Naive thymus-derived CD4-positive, alpha-beta T cell (primary cell): Measurements from ENCODE around the gene DIPK1A. TPM values are rescaled to one million over a fixed set of nuclear protein-coding genes. Genes with fewer than 3 reads are reported as not detected.

ENCODE experiments used
- ATAC-seq: fragments of 150-1000 bp; cut with Tn5 transposase; 2 replicates; pipeline ENCODE4 v1.10.0; 2021; ENCODE audit warnings: mild to moderate bottlenecking, moderate library complexity
- CTCF ChIA-PET: fragments of 350-600 bp; sonication (Branson Sonifier 250); formaldehyde crosslinking; loops from one replicate; lab custom pipeline; 2021; ENCODE audit warnings: antibody characterized with exemption; lab: Charles Lee
- POLR2A ChIA-PET: fragments of 350-600 bp; sonication (Branson Sonifier 250); formaldehyde crosslinking; loops from one replicate; lab custom pipeline; 2021; ENCODE audit warnings: antibody characterized with exemption, inconsistent platforms; lab: Charles Lee
- DNase-seq, 9 donors: peaks; one replicate each; pipeline versions ENCODE4 v3.0.0 to v3.0.0-alpha.2; 2020 to 2022; ENCODE audit warnings: mixed read lengths in 1 of 9
- H3K27ac ChIP-seq: one replicate; pipeline ENCODE4 v1.7.0; 2013; ENCODE audit warnings: mild to moderate bottlenecking, low read depth, low read length, moderate library complexity
- H3K27me3 ChIP-seq, 2 donors: one replicate each; pipeline ENCODE4 v1.7.0; 2013; ENCODE audit warnings: low read length in 2 of 2, mild to moderate bottlenecking in 2 of 2, moderate library complexity in 2 of 2; ENCODE audit not compliant: control insufficient read depth in 2 of 2, insufficient read depth in 2 of 2
- H3K36me3 ChIP-seq, 3 experiments: 1 replicate in 2 of 3; 2 replicates in 1 of 3; pipeline ENCODE4 v1.7.0; 2013; ENCODE audit warnings: low read length in 3 of 3, mild to moderate bottlenecking in 3 of 3, moderate library complexity in 1 of 3; ENCODE audit not compliant: insufficient read depth in 3 of 3, control insufficient read depth in 2 of 3
- H3K4me1 ChIP-seq, 2 donors: one replicate each; pipeline ENCODE4 v1.7.0; 2013; ENCODE audit warnings: low read length in 2 of 2, mild to moderate bottlenecking in 2 of 2, moderate library complexity in 1 of 2; ENCODE audit not compliant: control insufficient read depth in 2 of 2, insufficient read depth in 2 of 2
- H3K4me3 ChIP-seq: 2 replicates; pipeline ENCODE4 v1.7.0; 2013; ENCODE audit warnings: mild to moderate bottlenecking, low read length
- H3K9me3 ChIP-seq, 3 experiments: 1 replicate in 2 of 3; 2 replicates in 1 of 3; pipeline ENCODE4 v1.7.0; 2013; ENCODE audit warnings: low read length in 3 of 3; ENCODE audit not compliant: control insufficient read depth in 2 of 3
- H3K27ac Mint-ChIP-seq, 9 donors: one replicate each; pipeline ENCODE4 v1.8.0; 2020 to 2022; ENCODE audit warnings: mixed read lengths in 9 of 9, mild to moderate bottlenecking in 8 of 9, moderate library complexity in 5 of 9, inconsistent platforms in 2 of 9
- H3K27me3 Mint-ChIP-seq, 5 donors: one replicate each; pipeline ENCODE4 v1.8.0; 2021 to 2022; ENCODE audit warnings: mixed read lengths in 5 of 5, mild to moderate bottlenecking in 1 of 5
- H3K36me3 Mint-ChIP-seq, 5 donors: one replicate each; pipeline ENCODE4 v1.8.0; 2020 to 2022; ENCODE audit warnings: mixed read lengths in 5 of 5, mild to moderate bottlenecking in 3 of 5, inconsistent platforms in 1 of 5
- H3K4me1 Mint-ChIP-seq, 7 donors: one replicate each; pipeline ENCODE4 v1.8.0; 2020 to 2022; ENCODE audit warnings: mixed read lengths in 7 of 7, mild to moderate bottlenecking in 3 of 7, inconsistent platforms in 1 of 7
- H3K4me3 Mint-ChIP-seq, 10 donors: one replicate each; pipeline ENCODE4 v1.8.0; 2020 to 2022; ENCODE audit warnings: mild to moderate bottlenecking in 10 of 10, mixed read lengths in 10 of 10, moderate library complexity in 6 of 10, inconsistent platforms in 2 of 10
- H3K9me3 Mint-ChIP-seq, 11 donors: one replicate each; pipeline ENCODE4 v1.8.0; 2020 to 2022; ENCODE audit warnings: mixed read lengths in 11 of 11, mild to moderate bottlenecking in 4 of 11, inconsistent platforms in 1 of 11, moderate library complexity in 1 of 11
- intact Hi-C, 2 donors: fragments of 100-400 bp; cut with micrococcal nuclease; formaldehyde crosslinking; loops; one replicate each; pipeline ENCODE4 v1.15.1; 2023
- polyA plus RNA-seq, 2 donors: library from polyadenylated mRNA; unstranded; fragments of 300-500 nt; fragmentation: Illumina TruSeq; gene quantifications; one replicate each; pipeline ENCODE4 v1.2.3, GENCODE V29; 2021
- total RNA-seq, 6 experiments: library from RNA in 5 of 6; stranded (reverse) in 5 of 6; gene quantifications; 1 replicate in 5 of 6; 2 replicates in 1 of 6; pipeline ENCODE4 v1.2.3 and lab custom pipeline; 2021 to 2026

DIPK1A gene
- 10 to 100 TPM in 4 of 5 experiments, 1 to 10 TPM in 1; 9.9 to 15.8 (median 14.9) TPM for total RNA-seq
- 10 to 100 TPM; 17.3 to 21.9 TPM for polyA plus RNA-seq
- 7.9 reads per million, percentile 32 among the genes with 10 or more reads in this experiment for total RNA-seq (lab: John Stamatoyannopoulos, UW)

- Histone ChIP-seq H3K27ac (peak within 1 kb of the TSS; percentile 100), H3K27me3 (no peaks in the 10 kb centered on the region), H3K4me1 (peaks cover 47 to 52% of the 10 kb centered on the region in 2 donors), H3K4me3 (peak within 1 kb of the TSS; percentile 69), H3K36me3 (no peaks in the 10 kb centered on the region), H3K9me3 (no peaks in the 10 kb centered on the region)
- DNase-seq = peak; percentile 66 to 80 (median 78)
- Mint-ChIP-seq H3K4me1 (peaks cover 31 to 38% (median 33%) of the 10 kb centered on the region in 7 donors), H3K36me3 (peaks cover 0 to 7% (median 0%) of the 10 kb centered on the region in 5 donors), H3K27me3 (no peaks in the 10 kb centered on the region), H3K9me3 (peaks cover 0 to 6% (median 0%) of the 10 kb centered on the region in 11 donors), H3K4me3 (peak within 1 kb of the TSS in 9 of 10 donors; percentile 86 to 97 (median 90)), H3K27ac (peak within 1 kb of the TSS; percentile 95 to 99 (median 98))
- ATAC-seq = peak; percentile 61
- intact Hi-C loops = loop anchor here (2.0 to 10.0 kb wide), 11 partner anchors 117 to 1939 kb away; partner anchors contain the start of genes DR1 (in 2 of the 2), GFI1 (in 2 of the 2), ABCD3 (in 1 of the 2) and CCDC18 (in 1 of the 2)
- CTCF ChIA-PET = interaction anchor here (0.6 to 9.1 kb wide), 22 partner anchors 11 to 129 kb away, joined by 3 to 175 read pairs (median 7); partner anchors contain the start of genes MTF2 and RPL5
- POLR2A ChIA-PET = interaction anchor here (0.8 to 7.5 kb wide), 24 partner anchors 10 to 883 kb away, joined by 3 to 113 read pairs (median 10); partner anchors contain the start of genes MTF2 and RPL5
Observed at GRCh38 chr1:92961131-92961895, at the start of gene DIPK1A. Gene DIPK1A (minus strand): TSS chr1:92961462. CDS start chr1:92961429, 33 bp downstream.

- Mint-ChIP-seq H3K4me3 (no peak overlapping the region), H3K9me3 (no peaks in the 10 kb centered on the region), H3K27ac (no peak overlapping the region), H3K36me3 (no peaks in the 10 kb centered on the region), H3K4me1 (peaks cover 0 to 18% (median 4%) of the 10 kb centered on the region in 7 donors), H3K27me3 (peaks cover 0 to 27% (median 7%) of the 10 kb centered on the region in 5 donors)
- no peak for ATAC-seq
- Histone ChIP-seq H3K27ac (no peak overlapping the region), H3K27me3 (no peaks in the 10 kb centered on the region), H3K4me1 (no peaks in the 10 kb centered on the region), H3K36me3 (no peaks in the 10 kb centered on the region), H3K9me3 (no peaks in the 10 kb centered on the region), H3K4me3 (no peak overlapping the region)
- ChIA-PET CTCF (interaction anchor here (0.8 to 1.5 kb wide), 3 partner anchors 14 to 176 kb away, joined by 3 to 5 read pairs (median 4); partner anchors contain the start of gene RPL5), POLR2A (no interaction called here)
- DNase-seq = no peak
- intact Hi-C loops = no loop called here
Observed at GRCh38 chr1:93007941-93008577, 46.8 kb upstream of the DIPK1A start.

GRCh38 chr1:93005252-93005598, 44.0 kb upstream of the DIPK1A start:
- Histone ChIP-seq H3K27ac (no peak overlapping the region), H3K4me1 (no peaks in the 10 kb centered on the region), H3K27me3 (no peaks in the 10 kb centered on the region), H3K4me3 (no peak overlapping the region), H3K36me3 (no peaks in the 10 kb centered on the region), H3K9me3 (no peaks in the 10 kb centered on the region)
- CTCF ChIA-PET = interaction anchor here (1.2 kb wide), 1 partner anchor 147 kb away, joined by 3 read pairs; no protein-coding TSS in a partner anchor
- ATAC-seq (no peak), DNase-seq (no peak)
- Mint-ChIP-seq H3K4me1 (peaks cover 0 to 14% (median 1%) of the 10 kb centered on the region in 7 donors), H3K9me3 (no peaks in the 10 kb centered on the region), H3K27me3 (peaks cover 0 to 42% (median 7%) of the 10 kb centered on the region in 5 donors), H3K4me3 (no peak overlapping the region), H3K36me3 (no peaks in the 10 kb centered on the region), H3K27ac (no peak overlapping the region)
- intact Hi-C loops = no loop called here
- POLR2A ChIA-PET = no interaction called here

- no peaks in the 10 kb centered on the region for H3K27me3 ChIP-seq
- no peak for ATAC-seq
- H3K9me3 ChIP-seq = no peaks in the 10 kb centered on the region
- no peaks in the 10 kb centered on the region for H3K36me3 ChIP-seq
- ChIA-PET CTCF (interaction anchor here (1.2 kb wide), 1 partner anchor 146 kb away, joined by 3 read pairs; no protein-coding TSS in a partner anchor), POLR2A (interaction anchor here (1.0 kb wide), 1 partner anchor 74 kb away, joined by 3 read pairs; no protein-coding TSS in a partner anchor)
- no peak for DNase-seq
- H3K4me3 ChIP-seq = no peak overlapping the region
- H3K4me1 ChIP-seq = no peaks in the 10 kb centered on the region
- Mint-ChIP-seq H3K27ac (no peak overlapping the region), H3K36me3 (no peaks in the 10 kb centered on the region), H3K9me3 (no peaks in the 10 kb centered on the region), H3K4me3 (no peak overlapping the region), H3K27me3 (peaks cover 0 to 45% (median 7%) of the 10 kb centered on the region in 5 donors), H3K4me1 (peaks cover 0 to 14% (median 1%) of the 10 kb centered on the region in 7 donors)
- intact Hi-C loops = no loop called here
- no peak overlapping the region for H3K27ac ChIP-seq
Observed at GRCh38 chr1:93004566-93005251, 43.4 kb upstream of the DIPK1A start.

GRCh38 chr1:93003981-93004380, 42.7 kb upstream of the DIPK1A start:
- intact Hi-C loops = no loop called here
- H3K9me3 Mint-ChIP-seq = no peaks in the 10 kb centered on the region
- no peak overlapping the region for H3K27ac ChIP-seq
- H3K27me3 Mint-ChIP-seq = peaks cover 0 to 45% (median 7%) of the 10 kb centered on the region in 5 donors
- ATAC-seq = no peak
- H3K36me3 Mint-ChIP-seq = no peaks in the 10 kb centered on the region
- H3K27ac Mint-ChIP-seq = no peak overlapping the region
- DNase-seq = no peak
- no peak overlapping the region for H3K4me3 ChIP-seq
- no peaks in the 10 kb centered on the region for H3K4me1 ChIP-seq
- POLR2A ChIA-PET = interaction anchor here (0.6 to 1.0 kb wide), 3 partner anchors 44 to 143 kb away, joined by 3 read pairs; no protein-coding TSS in a partner anchor
- CTCF ChIA-PET = interaction anchor here (1.9 kb wide), 1 partner anchor 44 kb away, joined by 10 read pairs; the partner anchor contains the start of gene DIPK1A
- no peaks in the 10 kb centered on the region for H3K36me3 ChIP-seq
- peaks cover 0 to 14% (median 1%) of the 10 kb centered on the region in 7 donors for H3K4me1 Mint-ChIP-seq
- H3K27me3 ChIP-seq = no peaks in the 10 kb centered on the region
- H3K4me3 Mint-ChIP-seq = no peak overlapping the region
- H3K9me3 ChIP-seq = no peaks in the 10 kb centered on the region

- CTCF ChIA-PET = interaction anchor here (0.8 to 1.9 kb wide), 4 partner anchors 8 to 143 kb away, joined by 3 to 10 read pairs (median 4); partner anchors contain the start of gene DIPK1A
- H3K9me3 Mint-ChIP-seq = no peaks in the 10 kb centered on the region
- Histone ChIP-seq H3K9me3 (no peaks in the 10 kb centered on the region), H3K27ac (no peak overlapping the region), H3K4me1 (no peaks in the 10 kb centered on the region), H3K36me3 (no peaks in the 10 kb centered on the region), H3K27me3 (no peaks in the 10 kb centered on the region), H3K4me3 (no peak overlapping the region)
- no peak overlapping the region for H3K4me3 Mint-ChIP-seq
- H3K27me3 Mint-ChIP-seq = peaks cover 0 to 41% (median 4%) of the 10 kb centered on the region in 5 donors
- H3K36me3 Mint-ChIP-seq = no peaks in the 10 kb centered on the region
- intact Hi-C loops = no loop called here
- no peak for ATAC-seq
- H3K27ac Mint-ChIP-seq = no peak overlapping the region
- H3K4me1 Mint-ChIP-seq = peaks cover 0 to 14% (median 1%) of the 10 kb centered on the region in 7 donors
- no peak for DNase-seq
- POLR2A ChIA-PET = no interaction called here
Observed at GRCh38 chr1:93002781-93003180, 41.5 kb upstream of the DIPK1A start.
